ENCODE measurements around the gene TSC2. TPM values are rescaled to one million over a fixed set of nuclear protein-coding genes. Genes with fewer than 3 reads are reported as not detected.

The TSC2 gene
- total and polyA plus RNA-seq, 2 donors = 22.7 to 61.8 TPM

DNA sequence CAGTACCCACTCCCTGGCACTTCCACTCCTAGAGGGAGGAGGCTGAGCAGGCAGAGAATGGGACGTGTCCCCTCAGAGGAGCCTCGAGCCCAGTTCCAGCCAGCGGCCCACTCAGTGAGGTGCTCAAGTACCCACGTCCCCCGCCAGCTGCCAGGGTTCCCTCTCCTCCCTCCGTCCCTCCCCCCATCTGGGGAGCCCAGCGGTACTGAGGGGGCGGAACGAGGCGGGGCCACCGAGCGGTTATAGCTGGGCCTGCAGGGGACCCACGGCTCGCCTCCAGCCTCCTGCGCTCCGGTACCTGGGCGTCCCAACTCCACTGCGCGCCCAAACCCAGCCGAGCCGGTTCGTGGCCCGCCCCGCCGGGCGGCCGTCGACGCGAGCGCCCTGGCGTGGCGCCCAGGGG is 28.3 kb upstream of the TSC2 start, which contains the start of gene NPW:
TSS of gene NPW (plus strand) at position 268 of the 403 bp plus-strand sequence.
- WGBS = 3% methylated on average over 33 of the region's 33 CpGs

GRCh38 chr16:2019921-2020831 is 27.6 kb upstream of the TSC2 start:
- WGBS = 4% methylated on average over 96 of the region's 96 CpGs
- Histone ChIP-seq H3K9me3 (ENCODE audit: control insufficient read depth in 2 of 2, insufficient read depth in 1 of 2, low read length in 1 of 2) (peaks cover 0 to 8% of the 10 kb centered on the region in 2 donors), H3K4me3 (ENCODE audit: low read length in 2 of 2) (no peak overlapping the region), H3K36me3 (ENCODE audit: control insufficient read depth in 2 of 2, insufficient read depth in 2 of 2, low read length in 1 of 2) (no peaks in the 10 kb centered on the region), H3K27ac (ENCODE audit: low read depth in 1 of 2, low read length in 1 of 2) (no peak overlapping the region), H3K27me3 (ENCODE audit: control insufficient read depth in 2 of 2, insufficient read depth in 1 of 2, low read length in 1 of 2) (peaks cover 42 to 77% of the 10 kb centered on the region in 2 donors), H3K4me1 (ENCODE audit: control insufficient read depth in 2 of 2, insufficient read depth in 2 of 2, low read length in 2 of 2) (peaks cover 12 to 29% of the 10 kb centered on the region in 2 donors)
- DNase-seq (ENCODE audit: low read depth in 6 of 9, low spot score in 9 of 9) = no peak

More for the DNA sequence above, 28.3 kb upstream of the TSC2 start, which contains the start of gene NPW:
- Histone ChIP-seq H3K27ac (ENCODE audit: low read depth in 1 of 2, low read length in 1 of 2) (no peak within 1 kb of the TSS), H3K36me3 (ENCODE audit: control insufficient read depth in 2 of 2, insufficient read depth in 2 of 2, low read length in 1 of 2) (no peaks in the 10 kb centered on the region), H3K4me3 (ENCODE audit: low read length in 2 of 2) (no peak within 1 kb of the TSS), H3K27me3 (ENCODE audit: control insufficient read depth in 2 of 2, insufficient read depth in 1 of 2, low read length in 1 of 2) (peaks cover 38 to 72% of the 10 kb centered on the region in 2 donors), H3K9me3 (ENCODE audit: control insufficient read depth in 2 of 2, insufficient read depth in 1 of 2, low read length in 1 of 2) (peaks cover 0 to 8% of the 10 kb centered on the region in 2 donors), H3K4me1 (ENCODE audit: control insufficient read depth in 2 of 2, insufficient read depth in 2 of 2, low read length in 2 of 2) (peaks cover 12 to 29% of the 10 kb centered on the region in 2 donors)
- no peak for DNase-seq (ENCODE audit: low read depth in 6 of 9, low spot score in 9 of 9)

GRCh38 chr16:2022723-2023091 is 25.1 kb upstream of the TSC2 start:
- no peak overlapping the region for H3K27ac ChIP-seq (ENCODE audit: low read depth in 1 of 2, low read length in 1 of 2)
- H3K36me3 ChIP-seq (ENCODE audit: control insufficient read depth in 2 of 2, insufficient read depth in 2 of 2, low read length in 1 of 2) = no peaks in the 10 kb centered on the region
- no peak for DNase-seq (ENCODE audit: low read depth in 6 of 9, low spot score in 9 of 9)
- peaks cover 64 to 88% of the 10 kb centered on the region in 2 donors for H3K27me3 ChIP-seq (ENCODE audit: control insufficient read depth in 2 of 2, insufficient read depth in 1 of 2, low read length in 1 of 2)
- H3K4me3 ChIP-seq (ENCODE audit: low read length in 2 of 2) = peak overlapping the region in 1 of 2 donors; percentile 14
- 5% methylated on average over 14 of the region's 14 CpGs for WGBS
- H3K9me3 ChIP-seq (ENCODE audit: control insufficient read depth in 2 of 2, insufficient read depth in 1 of 2, low read length in 1 of 2) = peaks cover 0 to 7% of the 10 kb centered on the region in 2 donors
- H3K4me1 ChIP-seq (ENCODE audit: control insufficient read depth in 2 of 2, insufficient read depth in 2 of 2, low read length in 2 of 2) = peaks cover 12 to 38% of the 10 kb centered on the region in 2 donors

DNA sequence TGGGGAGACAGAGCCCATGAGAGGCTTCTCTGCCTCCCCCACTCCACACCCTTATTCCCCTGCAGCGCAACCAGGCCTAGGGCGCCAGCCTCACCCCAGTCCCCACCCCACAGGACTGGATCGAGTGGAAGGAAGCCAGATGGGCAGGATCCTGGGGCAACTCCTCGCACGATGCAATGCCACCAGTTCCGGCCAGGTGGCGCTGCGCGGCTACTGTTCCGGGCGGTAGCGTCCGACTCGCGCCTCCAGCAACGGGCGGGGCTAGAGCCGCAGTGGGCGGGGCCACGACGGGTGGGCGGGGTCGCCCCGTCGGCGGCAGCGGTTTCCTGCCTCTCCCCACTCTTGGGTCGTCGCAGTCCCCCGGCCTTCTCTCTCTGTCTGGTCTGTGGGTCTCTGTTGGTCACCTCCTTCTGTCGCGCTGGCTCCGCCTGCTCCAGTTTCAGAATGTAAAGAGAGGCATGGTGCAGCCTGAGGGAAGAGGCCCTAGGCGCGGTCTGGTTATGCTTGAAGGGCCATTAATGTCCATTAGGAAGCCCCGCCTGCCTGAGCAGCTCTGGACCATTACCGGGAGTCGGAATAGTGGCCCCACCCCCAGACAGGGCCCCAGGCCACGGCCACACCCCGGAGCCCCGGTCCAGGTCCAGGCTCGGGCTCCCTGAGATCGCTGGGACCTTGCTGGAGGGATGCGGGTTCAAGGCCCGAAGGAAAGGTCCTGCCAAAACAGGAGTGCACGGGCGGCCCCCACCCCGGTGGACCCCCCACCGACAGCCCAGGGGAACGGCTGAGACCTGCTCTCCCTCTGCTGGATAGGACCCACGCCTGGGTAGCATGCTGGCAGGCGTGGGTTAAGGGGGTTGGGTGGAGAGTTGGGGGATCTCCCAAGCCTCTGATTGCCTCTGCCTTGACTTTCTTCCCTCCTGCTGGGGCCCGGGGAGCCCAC is 24.4 kb upstream of the TSC2 start:
- WGBS = 20% methylated on average over 53 of the region's 53 CpGs
- no peaks in the 10 kb centered on the region for H3K36me3 ChIP-seq (ENCODE audit: control insufficient read depth in 2 of 2, insufficient read depth in 2 of 2, low read length in 1 of 2)
- H3K27ac ChIP-seq (ENCODE audit: low read depth in 1 of 2, low read length in 1 of 2) = peak overlapping the region; percentile 32 to 37
- DNase-seq (ENCODE audit: low read depth in 6 of 9, low spot score in 9 of 9) = peak; percentile 80 to 97 (median 90)
- H3K4me1 ChIP-seq (ENCODE audit: control insufficient read depth in 2 of 2, insufficient read depth in 2 of 2, low read length in 2 of 2) = peaks cover 12 to 42% of the 10 kb centered on the region in 2 donors
- peaks cover 1 to 11% of the 10 kb centered on the region in 2 donors for H3K9me3 ChIP-seq (ENCODE audit: control insufficient read depth in 2 of 2, insufficient read depth in 1 of 2, low read length in 1 of 2)
- peak overlapping the region; percentile 14 to 22 for H3K4me3 ChIP-seq (ENCODE audit: low read length in 2 of 2)
- H3K27me3 ChIP-seq (ENCODE audit: control insufficient read depth in 2 of 2, insufficient read depth in 1 of 2, low read length in 1 of 2) = peaks cover 65 to 88% of the 10 kb centered on the region in 2 donors

GRCh38 chr16:2024032-2024420 is 23.8 kb upstream of the TSC2 start:
- peaks cover 1 to 14% of the 10 kb centered on the region in 2 donors for H3K9me3 ChIP-seq (ENCODE audit: control insufficient read depth in 2 of 2, insufficient read depth in 1 of 2, low read length in 1 of 2)
- H3K27ac ChIP-seq (ENCODE audit: low read depth in 1 of 2, low read length in 1 of 2) = no peak overlapping the region
- 96% methylated on average over 12 of the region's 12 CpGs for WGBS
- H3K27me3 ChIP-seq (ENCODE audit: control insufficient read depth in 2 of 2, insufficient read depth in 1 of 2, low read length in 1 of 2) = peaks cover 69 to 90% of the 10 kb centered on the region in 2 donors
- H3K4me1 ChIP-seq (ENCODE audit: control insufficient read depth in 2 of 2, insufficient read depth in 2 of 2, low read length in 2 of 2) = peaks cover 12 to 42% of the 10 kb centered on the region in 2 donors
- DNase-seq (ENCODE audit: low read depth in 6 of 9, low spot score in 9 of 9) = no peak
- no peaks in the 10 kb centered on the region for H3K36me3 ChIP-seq (ENCODE audit: control insufficient read depth in 2 of 2, insufficient read depth in 2 of 2, low read length in 1 of 2)
- no peak overlapping the region for H3K4me3 ChIP-seq (ENCODE audit: low read length in 2 of 2)

- no peaks in the 10 kb centered on the region for H3K36me3 ChIP-seq (ENCODE audit: control insufficient read depth in 2 of 2, insufficient read depth in 2 of 2, low read length in 1 of 2)
- no peak overlapping the region for H3K4me3 ChIP-seq (ENCODE audit: low read length in 2 of 2)
- DNase-seq (ENCODE audit: low read depth in 6 of 9, low spot score in 9 of 9) = no peak
- H3K9me3 ChIP-seq (ENCODE audit: control insufficient read depth in 2 of 2, insufficient read depth in 1 of 2, low read length in 1 of 2) = peaks cover 1 to 11% of the 10 kb centered on the region in 2 donors
- WGBS = 98% methylated on average over 14 of the region's 14 CpGs
- peaks cover 57 to 90% of the 10 kb centered on the region in 2 donors for H3K27me3 ChIP-seq (ENCODE audit: control insufficient read depth in 2 of 2, insufficient read depth in 1 of 2, low read length in 1 of 2)
- peaks cover 12 to 34% of the 10 kb centered on the region in 2 donors for H3K4me1 ChIP-seq (ENCODE audit: control insufficient read depth in 2 of 2, insufficient read depth in 2 of 2, low read length in 2 of 2)
- H3K27ac ChIP-seq (ENCODE audit: low read depth in 1 of 2, low read length in 1 of 2) = no peak overlapping the region
These were observed 22.5 kb upstream of the TSC2 start for GRCh38 chr16:2025251-2025650.

- H3K9me3 ChIP-seq (ENCODE audit: control insufficient read depth in 2 of 2, insufficient read depth in 1 of 2, low read length in 1 of 2) = peaks cover 1 to 11% of the 10 kb centered on the region in 2 donors
- H3K36me3 ChIP-seq (ENCODE audit: control insufficient read depth in 2 of 2, insufficient read depth in 2 of 2, low read length in 1 of 2) = no peaks in the 10 kb centered on the region
- H3K4me3 ChIP-seq (ENCODE audit: low read length in 2 of 2) = no peak overlapping the region
- H3K4me1 ChIP-seq (ENCODE audit: control insufficient read depth in 2 of 2, insufficient read depth in 2 of 2, low read length in 2 of 2) = peaks cover 12 to 33% of the 10 kb centered on the region in 2 donors
- DNase-seq (ENCODE audit: low read depth in 6 of 9, low spot score in 9 of 9) = no peak
- WGBS = 96% methylated on average over 16 of the region's 16 CpGs
- peaks cover 50 to 85% of the 10 kb centered on the region in 2 donors for H3K27me3 ChIP-seq (ENCODE audit: control insufficient read depth in 2 of 2, insufficient read depth in 1 of 2, low read length in 1 of 2)
- H3K27ac ChIP-seq (ENCODE audit: low read depth in 1 of 2, low read length in 1 of 2) = no peak overlapping the region
These were observed 21.8 kb upstream of the TSC2 start for GRCh38 chr16:2025878-2026460.

DNA sequence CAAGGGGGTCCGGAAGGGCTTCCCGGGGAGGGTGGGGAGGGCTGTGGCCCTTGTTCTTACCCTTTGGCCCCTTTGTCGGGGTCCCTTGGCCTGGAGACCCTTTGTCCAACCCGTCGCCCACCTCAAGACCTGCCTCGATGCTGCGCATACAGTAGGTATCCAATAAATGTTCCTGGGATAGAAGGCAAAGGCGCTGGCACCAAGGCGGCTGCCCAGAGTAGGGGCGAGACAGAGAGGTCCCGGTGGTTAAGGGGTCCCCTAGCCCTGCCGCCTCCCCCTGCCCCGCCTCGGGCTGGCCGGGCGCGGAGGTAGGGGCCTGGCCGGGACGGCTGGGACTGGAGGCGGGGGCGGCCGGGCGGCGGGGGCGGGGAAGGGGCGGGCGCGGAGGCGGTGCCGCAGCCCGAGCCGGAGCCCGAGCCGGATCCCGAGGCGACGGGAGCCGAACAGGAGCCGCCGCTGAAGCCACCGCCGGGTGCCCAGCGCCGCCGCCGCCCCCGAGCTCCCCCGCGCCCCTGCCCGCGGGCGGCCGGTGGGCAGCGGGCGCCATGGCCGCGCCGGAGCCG is 21.2 kb upstream of the TSC2 start, which contains the start of gene NHERF2:
TSS of gene NHERF2 (plus strand) at position 442 of the 563 bp plus-strand sequence. CDS start at position 546, 104 bp downstream.
- Histone ChIP-seq H3K4me1 (ENCODE audit: control insufficient read depth in 2 of 2, insufficient read depth in 2 of 2, low read length in 2 of 2) (peaks cover 12 to 33% of the 10 kb centered on the region in 2 donors), H3K36me3 (ENCODE audit: control insufficient read depth in 2 of 2, insufficient read depth in 2 of 2, low read length in 1 of 2) (no peaks in the 10 kb centered on the region), H3K27me3 (ENCODE audit: control insufficient read depth in 2 of 2, insufficient read depth in 1 of 2, low read length in 1 of 2) (peaks cover 48 to 83% of the 10 kb centered on the region in 2 donors), H3K9me3 (ENCODE audit: control insufficient read depth in 2 of 2, insufficient read depth in 1 of 2, low read length in 1 of 2) (peaks cover 1 to 11% of the 10 kb centered on the region in 2 donors), H3K4me3 (ENCODE audit: low read length in 2 of 2) (peak within 1 kb of the TSS in 1 of 2 donors; percentile 55), H3K27ac (ENCODE audit: low read depth in 1 of 2, low read length in 1 of 2) (peak within 1 kb of the TSS in 1 of 2 donors; percentile 13)
- 12% methylated on average over 59 of the region's 59 CpGs for WGBS
- no peak for DNase-seq (ENCODE audit: low read depth in 6 of 9, low spot score in 9 of 9)

All from thymus (tissue), 11 donors.